Skeletal muscle tissue (tissue), 4 donors: ENCODE results near the gene CTNNA2. TPM values are rescaled to one million over a fixed set of nuclear protein-coding genes. Genes with fewer than 3 reads are reported as not detected.

Experiments
- H3K27ac ChIP-seq: one replicate; pipeline ENCODE4 v1.7.0; 2013; ENCODE audit warnings: mild to moderate bottlenecking, low read depth, low read length, inconsistent platforms
- H3K27me3 ChIP-seq, 3 donors: one replicate each; pipeline ENCODE4 v1.7.0; 2013; ENCODE audit warnings: low read length in 3 of 3; ENCODE audit not compliant: control insufficient read depth in 3 of 3, insufficient read depth in 3 of 3
- H3K36me3 ChIP-seq, 3 donors: one replicate each; pipeline ENCODE4 v1.7.0; 2013; ENCODE audit warnings: low read length in 3 of 3; ENCODE audit not compliant: control insufficient read depth in 3 of 3, insufficient read depth in 3 of 3
- H3K4me1 ChIP-seq, 3 donors: one replicate each; pipeline ENCODE4 v1.7.0; 2013; ENCODE audit warnings: low read length in 3 of 3, mild to moderate bottlenecking in 3 of 3; ENCODE audit not compliant: control insufficient read depth in 3 of 3, insufficient read depth in 3 of 3
- H3K4me3 ChIP-seq, 3 donors: one replicate each; pipeline ENCODE4 v1.7.0; 2013; ENCODE audit warnings: low read length in 3 of 3
- H3K9ac ChIP-seq, 3 donors: one replicate each; pipeline ENCODE4 v1.7.0; 2013; ENCODE audit warnings: low read length in 3 of 3, mild to moderate bottlenecking in 3 of 3, moderate library complexity in 2 of 3, low read depth in 1 of 3
- H3K9me3 ChIP-seq, 3 donors: one replicate each; pipeline ENCODE4 v1.7.0; 2013; ENCODE audit warnings: low read length in 3 of 3; ENCODE audit not compliant: control insufficient read depth in 3 of 3
- total RNA-seq: library from RNA; depleted of rRNA; stranded (reverse); fragments of >200 nt; gene quantifications from one replicate; pipeline ENCODE4 v1.2.3, GENCODE V29; 2014
- donor health status: Osteomylitis.

The CTNNA2 gene
- total RNA-seq, 1 donor from 2014 or later: 1.0 TPM

DNA sequence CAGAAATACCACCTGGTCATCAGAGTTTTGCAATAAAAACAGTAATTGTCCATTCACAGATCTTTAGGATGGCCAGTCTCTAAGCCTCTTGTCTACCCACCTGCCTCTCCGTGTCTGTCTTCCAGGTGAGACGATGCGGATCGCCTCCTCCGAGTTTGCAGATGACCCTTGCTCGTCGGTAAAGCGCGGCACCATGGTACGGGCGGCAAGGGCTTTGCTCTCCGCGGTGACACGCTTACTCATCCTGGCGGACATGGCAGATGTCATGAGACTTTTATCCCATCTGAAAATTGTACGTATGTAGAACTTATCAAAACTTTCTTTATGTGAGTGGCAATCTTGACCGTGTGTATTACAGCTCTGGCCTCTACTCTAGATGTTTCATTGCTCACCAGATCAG lies 345.0 kb downstream of the CTNNA2 start:
- no peaks in the 10 kb centered on the region for H3K36me3 ChIP-seq
- no peaks in the 10 kb centered on the region for H3K27me3 ChIP-seq
- H3K27ac ChIP-seq: no peak overlapping the region
- no peaks in the 10 kb centered on the region for H3K4me1 ChIP-seq
- no peak overlapping the region for H3K9ac ChIP-seq
- no peak overlapping the region for H3K4me3 ChIP-seq
- no peaks in the 10 kb centered on the region for H3K9me3 ChIP-seq

DNA sequence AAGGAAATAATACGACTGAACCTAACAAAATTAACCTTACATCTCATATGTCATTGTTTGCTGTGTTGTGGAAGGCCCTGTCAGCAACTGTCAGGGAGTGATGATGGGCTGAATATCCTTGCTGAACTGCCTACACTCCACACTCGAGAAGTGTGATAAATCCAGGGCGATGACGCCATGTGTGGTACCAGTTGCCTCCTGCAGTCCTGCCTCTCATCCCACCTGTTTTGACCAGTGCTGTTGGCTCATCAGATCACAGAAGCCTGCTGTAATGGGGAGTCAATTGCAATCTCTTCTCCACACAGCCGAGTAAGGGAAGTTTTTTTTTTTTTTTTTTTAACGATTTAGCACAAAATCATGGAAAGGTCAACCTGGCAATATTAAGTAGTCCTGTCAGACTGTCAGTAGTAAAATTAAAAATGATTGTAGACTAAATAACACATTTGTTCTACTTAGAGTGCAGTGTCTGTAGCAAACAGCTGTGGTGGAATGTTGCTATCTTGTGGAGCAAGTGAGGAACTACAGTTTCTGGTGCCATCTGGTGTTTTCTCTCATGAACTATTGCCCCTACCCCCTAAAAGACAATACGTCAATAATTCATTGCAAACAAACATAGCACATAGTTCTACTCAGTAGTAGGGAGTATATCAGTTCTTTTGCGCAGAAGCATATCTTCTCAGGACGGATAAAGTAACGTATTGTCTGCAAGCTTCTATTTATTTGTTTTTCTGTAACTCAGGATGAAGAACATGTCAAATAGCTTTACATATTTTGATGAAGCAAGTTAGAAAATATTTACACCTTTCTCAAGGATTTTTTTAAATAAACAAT lies 347.6 kb downstream of the CTNNA2 start:
- no peaks in the 10 kb centered on the region for H3K4me1 ChIP-seq
- no peak overlapping the region for H3K9ac ChIP-seq
- no peak overlapping the region for H3K4me3 ChIP-seq
- H3K36me3 ChIP-seq: no peaks in the 10 kb centered on the region
- H3K9me3 ChIP-seq: no peaks in the 10 kb centered on the region
- H3K27me3 ChIP-seq: no peaks in the 10 kb centered on the region
- H3K27ac ChIP-seq: no peak overlapping the region

DNA sequence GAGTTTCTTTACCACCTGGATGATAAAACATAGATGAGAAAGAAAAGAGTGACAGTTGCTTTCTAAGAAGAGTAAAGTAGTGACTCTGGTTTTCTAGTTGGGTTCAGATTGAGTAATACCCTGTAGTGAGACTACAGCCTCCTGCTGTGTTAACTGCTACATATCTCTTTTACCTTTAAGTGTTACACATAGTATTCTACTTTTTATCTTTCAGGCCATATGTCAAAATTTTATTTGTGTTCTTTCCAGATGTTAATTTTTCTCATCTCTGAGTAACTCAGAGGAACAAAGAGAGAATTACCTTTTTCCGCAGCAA lies 348.2 kb downstream of the CTNNA2 start:
- H3K9ac ChIP-seq: no peak overlapping the region
- H3K4me3 ChIP-seq: no peak overlapping the region
- H3K27ac ChIP-seq: no peak overlapping the region
- no peaks in the 10 kb centered on the region for H3K9me3 ChIP-seq
- H3K36me3 ChIP-seq: no peaks in the 10 kb centered on the region
- H3K4me1 ChIP-seq: no peaks in the 10 kb centered on the region
- no peaks in the 10 kb centered on the region for H3K27me3 ChIP-seq

DNA sequence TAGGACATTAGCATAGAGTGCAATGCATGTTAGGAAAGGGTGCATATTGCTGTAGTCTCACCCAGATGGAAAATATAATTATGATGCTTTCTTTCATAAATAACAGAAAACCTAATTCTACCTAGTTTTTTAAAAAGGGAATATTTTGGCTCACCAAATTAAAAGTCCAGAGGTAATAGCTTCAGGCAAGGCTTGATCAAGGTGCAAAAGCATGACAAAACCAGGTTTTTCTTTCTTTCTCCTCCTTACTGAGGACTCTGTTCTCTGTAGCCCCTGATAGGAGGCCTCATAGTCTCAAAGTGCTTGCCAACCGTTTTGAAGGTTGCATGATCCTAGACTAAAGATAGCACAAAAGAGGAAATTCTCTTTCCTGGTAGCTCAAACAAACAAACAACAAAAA lies 349.9 kb downstream of the CTNNA2 start:
- Histone ChIP-seq H3K4me1 (no peaks in the 10 kb centered on the region), H3K27me3 (no peaks in the 10 kb centered on the region), H3K4me3 (no peak overlapping the region), H3K9me3 (no peaks in the 10 kb centered on the region), H3K27ac (no peak overlapping the region), H3K36me3 (no peaks in the 10 kb centered on the region), H3K9ac (no peak overlapping the region)

DNA sequence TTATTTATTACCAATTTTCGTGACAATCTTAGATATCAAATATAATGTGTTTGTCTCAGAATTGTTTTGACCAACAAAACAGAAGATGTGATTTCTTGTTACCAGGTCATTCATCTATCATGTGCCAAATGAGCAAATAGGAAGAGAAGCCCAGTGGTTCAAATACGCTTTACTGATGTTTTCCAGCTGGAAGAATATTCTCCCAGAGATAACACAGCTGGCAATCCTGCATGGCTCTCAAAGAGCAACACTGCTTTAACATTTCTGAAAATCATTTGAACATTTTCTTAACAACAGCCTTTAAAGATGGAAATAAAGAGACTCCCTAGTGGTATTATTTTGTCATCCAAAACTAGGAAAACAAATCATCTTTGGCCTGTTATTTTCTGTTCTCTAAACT lies 359.8 kb downstream of the CTNNA2 start:
- Histone ChIP-seq H3K27ac (no peak overlapping the region), H3K9me3 (no peaks in the 10 kb centered on the region), H3K4me3 (no peak overlapping the region), H3K4me1 (no peaks in the 10 kb centered on the region), H3K36me3 (no peaks in the 10 kb centered on the region), H3K9ac (no peak overlapping the region), H3K27me3 (no peaks in the 10 kb centered on the region)

DNA sequence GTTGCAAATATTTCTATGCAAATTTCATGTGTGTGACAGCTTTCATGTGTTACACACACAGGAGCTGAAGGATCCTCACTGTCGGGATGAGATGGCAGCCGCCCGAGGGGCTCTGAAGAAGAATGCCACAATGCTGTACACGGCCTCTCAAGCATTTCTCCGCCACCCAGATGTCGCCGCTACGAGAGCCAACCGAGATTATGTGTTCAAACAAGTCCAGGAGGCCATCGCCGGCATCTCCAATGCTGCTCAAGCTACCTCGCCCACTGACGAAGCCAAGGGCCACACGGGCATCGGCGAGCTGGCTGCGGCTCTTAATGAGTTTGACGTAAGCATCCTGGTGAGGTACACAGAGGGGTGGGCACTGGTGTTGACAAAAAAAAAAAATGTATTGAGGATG lies 361.2 kb downstream of the CTNNA2 start:
- H3K4me3 ChIP-seq: no peak overlapping the region
- no peaks in the 10 kb centered on the region for H3K9me3 ChIP-seq
- H3K27me3 ChIP-seq: no peaks in the 10 kb centered on the region
- no peaks in the 10 kb centered on the region for H3K4me1 ChIP-seq
- no peaks in the 10 kb centered on the region for H3K36me3 ChIP-seq
- no peak overlapping the region for H3K27ac ChIP-seq
- no peak overlapping the region for H3K9ac ChIP-seq

DNA sequence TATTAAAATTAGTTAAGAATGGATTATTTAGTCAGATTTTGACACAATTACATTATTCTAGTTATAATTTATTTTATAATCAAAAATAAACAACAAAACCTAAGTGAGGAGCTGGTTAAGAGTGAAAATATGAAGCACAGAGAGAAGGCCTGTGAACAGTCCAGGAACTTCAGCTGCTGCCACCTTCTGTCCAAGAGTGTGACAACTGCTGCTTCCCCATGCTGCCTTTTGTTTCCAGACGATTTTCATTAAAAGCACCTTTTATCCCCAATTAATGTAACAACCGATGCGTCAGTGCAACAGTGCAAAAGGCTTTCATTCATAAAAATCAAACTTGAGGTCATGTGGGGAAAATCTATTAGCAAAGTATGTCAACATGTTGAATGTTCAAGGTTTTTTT lies 363.6 kb downstream of the CTNNA2 start:
- H3K27ac ChIP-seq: no peak overlapping the region
- H3K9ac ChIP-seq: no peak overlapping the region
- no peaks in the 10 kb centered on the region for H3K36me3 ChIP-seq
- no peaks in the 10 kb centered on the region for H3K4me1 ChIP-seq
- no peaks in the 10 kb centered on the region for H3K9me3 ChIP-seq
- no peaks in the 10 kb centered on the region for H3K27me3 ChIP-seq
- no peak overlapping the region for H3K4me3 ChIP-seq

DNA sequence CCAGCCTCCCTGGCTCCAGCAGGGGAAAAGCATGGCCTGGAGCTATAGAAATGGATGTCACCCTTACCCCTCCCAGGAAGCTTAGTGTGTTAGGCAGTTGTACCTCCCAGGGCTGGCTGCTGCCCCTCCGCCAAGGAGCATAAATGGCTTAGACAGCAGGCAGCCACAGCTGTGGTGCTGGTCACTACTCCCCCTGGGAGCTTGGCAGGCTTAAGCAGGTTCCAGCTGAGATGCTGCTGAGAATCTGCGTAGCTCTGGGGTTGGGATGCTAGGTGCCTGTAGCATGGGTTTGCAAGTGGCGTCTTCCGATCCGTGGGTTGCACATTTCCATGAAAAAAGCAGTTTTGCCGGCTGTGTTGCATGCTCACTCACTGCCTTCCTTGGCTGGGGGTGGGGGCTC lies 369.7 kb downstream of the CTNNA2 start:
- H3K9ac ChIP-seq: no peak overlapping the region
- H3K27me3 ChIP-seq: no peaks in the 10 kb centered on the region
- H3K36me3 ChIP-seq: no peaks in the 10 kb centered on the region
- no peak overlapping the region for H3K27ac ChIP-seq
- no peak overlapping the region for H3K4me3 ChIP-seq
- no peaks in the 10 kb centered on the region for H3K4me1 ChIP-seq
- no peaks in the 10 kb centered on the region for H3K9me3 ChIP-seq

DNA sequence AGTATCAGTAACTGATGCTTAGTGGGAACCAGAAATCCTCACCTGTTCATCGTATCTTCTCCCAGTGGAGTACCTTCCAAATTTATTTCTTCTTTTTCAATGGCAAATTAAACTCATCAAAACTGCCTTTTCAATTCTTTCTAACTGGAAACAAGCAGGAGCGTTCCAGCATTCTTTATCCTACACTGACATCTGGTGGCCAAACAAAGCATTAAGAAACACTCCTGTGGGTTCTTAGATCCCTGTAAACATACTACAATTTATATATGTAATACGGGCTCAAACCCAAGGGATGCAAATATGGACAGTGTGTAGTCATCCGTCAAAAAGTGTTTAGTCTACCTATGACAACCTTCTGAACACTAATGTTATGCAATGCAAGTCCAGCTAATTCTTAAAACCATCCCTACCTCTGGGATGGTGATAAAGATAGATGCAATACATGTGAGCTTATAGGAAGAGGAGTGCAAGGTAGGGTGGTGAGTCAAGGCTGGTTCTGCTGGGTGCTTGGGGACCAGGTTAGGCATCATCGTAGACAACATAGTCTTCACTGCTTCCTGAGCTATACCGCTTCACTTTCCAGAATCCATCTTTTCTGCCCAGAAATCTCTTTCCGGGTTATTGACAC lies 375.0 kb downstream of the CTNNA2 start:
- H3K27ac ChIP-seq: no peak overlapping the region
- no peaks in the 10 kb centered on the region for H3K4me1 ChIP-seq
- H3K36me3 ChIP-seq: no peaks in the 10 kb centered on the region
- H3K9ac ChIP-seq: no peak overlapping the region
- H3K9me3 ChIP-seq: no peaks in the 10 kb centered on the region
- H3K4me3 ChIP-seq: no peak overlapping the region
- H3K27me3 ChIP-seq: no peaks in the 10 kb centered on the region

DNA sequence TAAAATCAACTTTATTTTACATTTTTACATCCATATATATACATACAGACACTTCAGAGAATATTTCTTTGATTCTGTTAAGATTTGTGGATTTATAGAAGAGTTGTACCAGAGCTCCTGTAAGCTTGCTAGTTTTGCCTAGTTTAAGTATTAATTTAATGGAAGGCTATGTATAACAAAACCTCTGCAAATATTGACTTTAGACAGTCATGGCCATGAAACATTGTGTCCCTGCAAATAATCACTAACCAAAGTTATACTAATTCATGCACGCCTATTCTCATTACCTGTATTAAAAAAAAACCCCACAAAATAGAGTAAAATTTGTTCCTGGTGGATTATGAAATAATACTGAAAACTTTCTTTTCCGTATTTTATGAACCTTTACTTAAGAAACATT lies 379.3 kb downstream of the CTNNA2 start:
- no peaks in the 10 kb centered on the region for H3K9me3 ChIP-seq
- H3K27ac ChIP-seq: no peak overlapping the region
- H3K4me3 ChIP-seq: no peak overlapping the region
- H3K4me1 ChIP-seq: no peaks in the 10 kb centered on the region
- H3K27me3 ChIP-seq: no peaks in the 10 kb centered on the region
- H3K9ac ChIP-seq: no peak overlapping the region
- H3K36me3 ChIP-seq: no peaks in the 10 kb centered on the region
